ENCODE data around the gene LRMDA. TPM values are rescaled to one million over a fixed set of nuclear protein-coding genes. Genes with fewer than 3 reads are reported as not detected.
"Not testable (repeated sequence)": the region's sequence is repeated elsewhere in the genome, so short reads cannot be mapped to it uniquely, and the experiment has no call there.

The LRMDA gene
- total RNA-seq, 4 donors from 2014 or later: 7.3 to 20.1 (median 8.4) TPM

GRCh38 chr10:76055466-76055865, 624.0 kb downstream of the LRMDA start:
- no peaks in the 10 kb centered on the region for H3K36me3 ChIP-seq
- H3K27ac ChIP-seq: no peak overlapping the region
- WGBS, 2 donors (ENCODE audit: low coverage in 1 of 2): 100% methylated on average over 1 of the region's 3 CpGs; no CpG with 5 or more reads in 1 of the 2 donors
- peaks cover 0 to 2% (median 0%) of the 10 kb centered on the region in 3 donors for H3K4me1 ChIP-seq
- H3K4me3 ChIP-seq: no peak overlapping the region
- TF ChIP-seq, protein P1, sequence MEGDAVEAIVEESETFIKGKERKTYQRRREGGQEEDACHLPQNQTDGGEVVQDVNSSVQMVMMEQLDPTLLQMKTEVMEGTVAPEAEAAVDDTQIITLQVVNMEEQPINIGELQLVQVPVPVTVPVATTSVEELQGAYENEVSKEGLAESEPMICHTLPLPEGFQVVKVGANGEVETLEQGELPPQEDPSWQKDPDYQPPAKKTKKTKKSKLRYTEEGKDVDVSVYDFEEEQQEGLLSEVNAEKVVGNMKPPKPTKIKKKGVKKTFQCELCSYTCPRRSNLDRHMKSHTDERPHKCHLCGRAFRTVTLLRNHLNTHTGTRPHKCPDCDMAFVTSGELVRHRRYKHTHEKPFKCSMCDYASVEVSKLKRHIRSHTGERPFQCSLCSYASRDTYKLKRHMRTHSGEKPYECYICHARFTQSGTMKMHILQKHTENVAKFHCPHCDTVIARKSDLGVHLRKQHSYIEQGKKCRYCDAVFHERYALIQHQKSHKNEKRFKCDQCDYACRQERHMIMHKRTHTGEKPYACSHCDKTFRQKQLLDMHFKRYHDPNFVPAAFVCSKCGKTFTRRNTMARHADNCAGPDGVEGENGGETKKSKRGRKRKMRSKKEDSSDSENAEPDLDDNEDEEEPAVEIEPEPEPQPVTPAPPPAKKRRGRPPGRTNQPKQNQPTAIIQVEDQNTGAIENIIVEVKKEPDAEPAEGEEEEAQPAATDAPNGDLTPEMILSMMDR (IDR thresholded peaks at IDR 0.05): no peak
- TF ChIP-seq POLR2AphosphoS5 (IDR thresholded peaks at IDR 0.05) (no peak), POLR2A (IDR thresholded peaks at IDR 0.05) (no peak), EP300 (IDR thresholded peaks at IDR 0.05) (no peak)
- ATAC-seq: no peak
- no peaks in the 10 kb centered on the region for H3K27me3 ChIP-seq
- peaks cover 0 to 10% (median 0%) of the 10 kb centered on the region in 3 donors for H3K9me3 ChIP-seq

DNA sequence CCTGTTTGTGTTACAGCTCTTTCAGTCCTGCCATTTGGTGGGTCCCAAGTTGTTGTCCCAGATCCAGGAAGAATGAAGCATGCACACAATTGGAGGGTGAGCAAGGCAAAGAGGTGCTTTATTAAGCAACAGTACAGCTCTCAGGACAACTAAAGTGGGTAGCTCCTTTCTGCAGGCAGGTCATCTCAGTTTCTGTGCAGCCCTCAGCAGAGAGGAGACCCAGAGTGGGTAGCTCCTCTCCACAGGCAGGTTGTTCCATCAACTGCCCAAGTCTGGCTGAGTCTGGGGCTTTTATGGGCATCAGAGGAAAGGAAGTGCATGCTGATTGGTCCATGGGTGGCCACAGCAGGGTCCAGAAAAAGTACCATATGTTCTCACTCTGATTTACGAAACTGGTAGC, 624.5 kb downstream of the LRMDA start:
- ATAC-seq: no peak
- peaks cover 0 to 10% (median 0%) of the 10 kb centered on the region in 3 donors for H3K9me3 ChIP-seq
- H3K27ac ChIP-seq: no peak overlapping the region
- WGBS, 2 donors (ENCODE audit: low coverage in 1 of 2): no CpG with 5 or more reads among the region's 1 CpG
- TF ChIP-seq POLR2A (IDR thresholded peaks at IDR 0.05) (no peak), POLR2AphosphoS5 (IDR thresholded peaks at IDR 0.05) (no peak), EP300 (IDR thresholded peaks at IDR 0.05) (no peak)
- TF ChIP-seq, protein P1 (IDR thresholded peaks at IDR 0.05): no peak
- H3K4me3 ChIP-seq: no peak overlapping the region
- H3K27me3 ChIP-seq: no peaks in the 10 kb centered on the region
- H3K36me3 ChIP-seq: no peaks in the 10 kb centered on the region
- H3K4me1 ChIP-seq: no peaks in the 10 kb centered on the region

DNA sequence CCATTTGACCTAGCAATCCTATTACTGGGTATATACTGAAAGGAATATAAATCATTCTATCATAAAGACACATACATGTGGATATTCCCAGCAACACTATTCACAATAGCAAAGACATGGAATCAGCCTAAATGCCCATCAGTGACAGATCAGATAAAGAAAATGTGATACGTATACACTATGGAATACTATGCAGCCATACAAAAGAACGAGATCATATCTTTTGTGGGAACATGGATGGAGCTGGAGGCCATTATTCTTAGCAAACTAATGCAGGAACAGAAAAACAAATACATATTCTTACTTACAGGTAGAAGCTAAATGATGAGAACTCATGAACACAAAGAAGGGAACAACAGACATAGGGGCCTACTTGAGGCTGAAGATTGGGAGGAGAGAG, 629.6 kb downstream of the LRMDA start:
- not testable (repeated sequence) for H3K4me3 ChIP-seq, H3K27me3 ChIP-seq, ATAC-seq, H3K9me3 ChIP-seq, H3K36me3 ChIP-seq, H3K4me1 ChIP-seq, H3K27ac ChIP-seq
- WGBS, 2 donors (ENCODE audit: low coverage in 1 of 2): 88 to 97% methylated on average over 2 of the region's 2 CpGs

GRCh38 chr10:76066457-76066856, 635.0 kb downstream of the LRMDA start:
- peaks cover 0 to 6% (median 0%) of the 10 kb centered on the region in 3 donors for H3K9me3 ChIP-seq
- no peak overlapping the region for H3K4me3 ChIP-seq
- H3K27ac ChIP-seq: no peak overlapping the region
- no peaks in the 10 kb centered on the region for H3K27me3 ChIP-seq
- no peaks in the 10 kb centered on the region for H3K36me3 ChIP-seq
- 73% methylated on average over 1 of the region's 1 CpG; no CpG with 5 or more reads in 1 of the 2 donors for WGBS, 2 donors (ENCODE audit: low coverage in 1 of 2)
- no peak for ATAC-seq
- TF ChIP-seq, protein P1 (IDR thresholded peaks at IDR 0.05): no peak
- TF ChIP-seq POLR2AphosphoS5 (IDR thresholded peaks at IDR 0.05) (no peak), POLR2A (IDR thresholded peaks at IDR 0.05) (no peak), EP300 (IDR thresholded peaks at IDR 0.05) (no peak)
- H3K4me1 ChIP-seq: peaks cover 3 to 51% (median 9%) of the 10 kb centered on the region in 3 donors

GRCh38 chr10:76067447-76067846, 636.0 kb downstream of the LRMDA start:
- no peak overlapping the region for H3K4me3 ChIP-seq
- no peak overlapping the region for H3K27ac ChIP-seq
- ATAC-seq: no peak
- TF ChIP-seq POLR2AphosphoS5 (IDR thresholded peaks at IDR 0.05): no peak
- TF ChIP-seq, protein P1 (IDR thresholded peaks at IDR 0.05): no peak
- TF ChIP-seq POLR2A (IDR thresholded peaks at IDR 0.05): no peak
- no peak for TF ChIP-seq EP300 (IDR thresholded peaks at IDR 0.05)
- no peaks in the 10 kb centered on the region for H3K36me3 ChIP-seq
- 43 to 82% methylated on average over 1 to 3 of the region's 3 CpGs for WGBS, 2 donors (ENCODE audit: low coverage in 1 of 2)
- peaks cover 0 to 6% (median 0%) of the 10 kb centered on the region in 3 donors for H3K9me3 ChIP-seq
- H3K27me3 ChIP-seq: no peaks in the 10 kb centered on the region
- peaks cover 3 to 58% (median 9%) of the 10 kb centered on the region in 3 donors for H3K4me1 ChIP-seq
